ENCODE data around the gene TENM3. TPM values are rescaled to one million over a fixed set of nuclear protein-coding genes. Genes with fewer than 3 reads are reported as not detected.

The TENM3 gene
- total and polyA plus RNA-seq, 3 donors from 2014 or later = 10.9 to 42.7 (median 42.2) TPM

DNA sequence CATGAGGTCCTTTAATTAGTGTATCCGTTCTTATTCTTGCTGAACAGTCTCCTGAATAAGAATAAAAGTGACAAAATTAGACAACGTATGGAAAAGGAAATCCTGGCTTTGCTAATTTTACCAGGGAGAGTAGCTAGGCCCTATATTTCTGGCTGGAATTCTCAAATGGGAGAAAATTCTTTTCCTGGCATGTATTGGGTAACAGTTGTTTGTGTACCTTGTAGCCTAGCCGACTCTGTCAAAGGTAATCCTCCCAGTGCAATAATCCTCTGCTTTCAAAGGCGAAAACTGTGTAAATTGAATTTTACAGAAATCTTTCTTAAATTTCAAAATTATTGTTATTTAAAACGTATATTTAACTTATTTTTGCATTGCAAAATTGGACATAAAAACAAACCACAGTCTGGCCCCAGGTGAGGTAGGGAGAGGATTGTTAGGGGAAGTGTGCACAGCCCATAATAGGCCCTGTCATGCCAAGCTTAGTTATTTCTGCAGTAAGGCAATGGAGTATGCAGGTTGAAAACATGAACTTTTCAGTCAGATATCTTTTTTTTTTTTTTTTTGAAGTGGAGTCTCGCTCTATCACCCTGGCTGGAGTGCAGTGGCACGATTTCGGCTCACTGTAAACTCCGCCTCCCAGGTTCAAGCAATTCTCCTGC lies 18.9 kb upstream of the TENM3 start:
- no peak for DNase-seq
- H3K9me3 ChIP-seq = no peaks in the 10 kb centered on the region

DNA sequence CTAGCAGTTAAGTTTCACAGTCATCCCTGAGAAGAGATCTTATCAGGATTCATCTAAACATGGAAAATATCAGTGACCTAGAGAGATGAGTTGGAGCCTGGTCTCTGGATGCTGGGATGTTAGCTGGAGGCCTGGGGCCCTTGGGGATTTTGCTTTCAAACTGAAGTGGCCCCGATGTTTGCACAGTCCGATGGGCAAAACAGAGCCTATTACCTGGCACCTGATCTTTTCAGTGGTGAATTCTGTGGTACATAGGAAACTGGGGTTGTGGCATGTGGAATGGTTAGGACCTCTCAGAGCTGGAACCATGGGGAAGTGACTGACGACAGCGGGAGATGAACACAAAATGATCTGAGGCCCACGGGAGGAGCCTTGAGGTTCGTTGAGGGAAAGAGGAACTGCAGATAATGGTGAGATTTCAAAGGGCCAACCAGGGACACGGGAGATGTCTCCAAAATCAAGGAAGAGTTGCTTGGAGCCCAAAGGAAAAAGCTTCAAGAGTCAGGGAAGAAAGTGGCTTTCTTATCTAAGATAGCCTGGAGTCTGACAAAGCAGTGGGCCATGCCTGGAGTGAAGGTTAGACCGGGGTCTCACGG lies 17.8 kb upstream of the TENM3 start:
- Histone ChIP-seq H3K27ac (no peak overlapping the region), H3K4me1 (no peaks in the 10 kb centered on the region), H3K27me3 (no peaks in the 10 kb centered on the region), H3K4me3 (no peak overlapping the region), H3K36me3 (ENCODE audit: low read depth, missing control alignments) (no peaks in the 10 kb centered on the region), H3K9me3 (no peaks in the 10 kb centered on the region)
- WGBS, 2 donors = 91 to 95% methylated on average over 9 of the region's 9 CpGs
- intact Hi-C loops (cut with DNase I; ENCODE audit: low total_unique reads) = no loop called here
- no peak for DNase-seq
- TF ChIP-seq, protein P1, sequence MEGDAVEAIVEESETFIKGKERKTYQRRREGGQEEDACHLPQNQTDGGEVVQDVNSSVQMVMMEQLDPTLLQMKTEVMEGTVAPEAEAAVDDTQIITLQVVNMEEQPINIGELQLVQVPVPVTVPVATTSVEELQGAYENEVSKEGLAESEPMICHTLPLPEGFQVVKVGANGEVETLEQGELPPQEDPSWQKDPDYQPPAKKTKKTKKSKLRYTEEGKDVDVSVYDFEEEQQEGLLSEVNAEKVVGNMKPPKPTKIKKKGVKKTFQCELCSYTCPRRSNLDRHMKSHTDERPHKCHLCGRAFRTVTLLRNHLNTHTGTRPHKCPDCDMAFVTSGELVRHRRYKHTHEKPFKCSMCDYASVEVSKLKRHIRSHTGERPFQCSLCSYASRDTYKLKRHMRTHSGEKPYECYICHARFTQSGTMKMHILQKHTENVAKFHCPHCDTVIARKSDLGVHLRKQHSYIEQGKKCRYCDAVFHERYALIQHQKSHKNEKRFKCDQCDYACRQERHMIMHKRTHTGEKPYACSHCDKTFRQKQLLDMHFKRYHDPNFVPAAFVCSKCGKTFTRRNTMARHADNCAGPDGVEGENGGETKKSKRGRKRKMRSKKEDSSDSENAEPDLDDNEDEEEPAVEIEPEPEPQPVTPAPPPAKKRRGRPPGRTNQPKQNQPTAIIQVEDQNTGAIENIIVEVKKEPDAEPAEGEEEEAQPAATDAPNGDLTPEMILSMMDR (IDR thresholded peaks at IDR 0.05) = no peak
- no peak for TF ChIP-seq POLR2A (IDR thresholded peaks at IDR 0.05)

More for the DNA sequence above, 18.9 kb upstream of the TENM3 start:
- intact Hi-C loops (cut with DNase I; ENCODE audit: low total_unique reads) = no loop called here
- Histone ChIP-seq H3K27me3 (no peaks in the 10 kb centered on the region), H3K27ac (no peak overlapping the region), H3K4me1 (no peaks in the 10 kb centered on the region), H3K36me3 (ENCODE audit: low read depth, missing control alignments) (no peaks in the 10 kb centered on the region), H3K4me3 (no peak overlapping the region)
- no peak for TF ChIP-seq POLR2A (IDR thresholded peaks at IDR 0.05)
- TF ChIP-seq, protein P1 (IDR thresholded peaks at IDR 0.05) = no peak
- WGBS, 2 donors = 92 to 94% methylated on average over 9 of the region's 9 CpGs

DNA sequence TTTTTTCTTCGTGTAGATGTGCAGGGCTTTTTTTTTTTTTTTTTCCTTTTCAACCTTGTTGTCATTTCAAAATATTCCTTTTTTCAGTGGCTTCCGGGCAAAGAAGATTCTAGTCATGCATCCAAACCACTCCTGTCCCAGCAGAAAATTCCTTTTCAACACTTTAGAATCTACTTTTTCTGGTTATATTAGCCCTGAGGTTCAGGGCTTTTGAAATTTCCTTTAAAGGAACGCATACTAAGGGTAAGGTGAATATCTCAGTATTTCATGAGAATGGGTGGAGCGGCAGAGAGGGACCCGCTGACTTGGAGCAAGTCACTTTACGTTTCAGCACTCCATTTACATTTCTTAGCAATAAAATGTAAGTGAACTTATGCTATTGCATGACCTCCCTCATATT lies 15.6 kb upstream of the TENM3 start:
- 87 to 94% methylated on average over 6 of the region's 6 CpGs for WGBS, 2 donors
- Histone ChIP-seq H3K4me1 (no peaks in the 10 kb centered on the region), H3K36me3 (ENCODE audit: low read depth, missing control alignments) (no peaks in the 10 kb centered on the region), H3K27me3 (no peaks in the 10 kb centered on the region), H3K9me3 (no peaks in the 10 kb centered on the region), H3K27ac (no peak overlapping the region), H3K4me3 (no peak overlapping the region)
- intact Hi-C loops (cut with DNase I; ENCODE audit: low total_unique reads) = no loop called here
- no peak for DNase-seq
- TF ChIP-seq, protein P1 (IDR thresholded peaks at IDR 0.05) = no peak
- TF ChIP-seq POLR2A (IDR thresholded peaks at IDR 0.05) = no peak

DNA sequence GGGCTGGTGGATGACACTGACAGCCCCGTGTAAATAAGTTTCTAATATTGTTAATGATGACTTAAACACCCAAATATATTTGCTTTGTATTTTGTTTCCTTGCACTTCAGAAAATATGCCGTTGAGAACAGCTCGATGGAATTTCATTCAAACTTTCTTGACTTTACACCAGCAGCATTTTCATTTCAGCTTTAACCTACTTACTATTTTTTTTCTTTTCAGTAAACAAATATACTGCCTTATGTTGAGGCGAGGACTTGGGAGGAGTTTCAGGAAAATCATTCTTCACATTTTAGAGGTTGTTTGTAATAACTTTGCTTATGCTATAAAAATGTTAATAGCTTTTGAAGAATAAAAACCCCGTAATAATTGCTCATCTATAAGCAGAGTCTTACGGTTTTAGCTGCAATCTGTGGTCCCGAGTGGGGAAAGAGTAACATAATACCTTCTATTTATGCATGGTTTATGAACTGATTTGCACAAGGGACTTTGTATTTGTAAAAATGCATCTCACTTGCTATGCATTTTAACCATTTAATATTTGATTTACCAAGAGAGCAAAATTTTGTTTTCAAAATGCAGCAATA lies 14.1 kb upstream of the TENM3 start:
- no peaks in the 10 kb centered on the region for H3K9me3 ChIP-seq
- WGBS, 2 donors = 88 to 89% methylated on average over 7 of the region's 7 CpGs
- no peak for TF ChIP-seq POLR2A (IDR thresholded peaks at IDR 0.05)
- TF ChIP-seq, protein P1 (IDR thresholded peaks at IDR 0.05) = no peak
- no peaks in the 10 kb centered on the region for H3K27me3 ChIP-seq
- no peak for DNase-seq
- H3K27ac ChIP-seq = no peak overlapping the region
- no peaks in the 10 kb centered on the region for H3K4me1 ChIP-seq
- intact Hi-C loops (cut with DNase I; ENCODE audit: low total_unique reads) = no loop called here
- H3K36me3 ChIP-seq (ENCODE audit: low read depth, missing control alignments) = no peaks in the 10 kb centered on the region
- H3K4me3 ChIP-seq = no peak overlapping the region

All from testis (tissue), 3 donors.